Suppressor macrophage treated with lipopolysaccharide for 1 hour (primary cell): Measurements from ENCODE around the gene MMP15.
"Not testable (repeated sequence)": the region's sequence is repeated elsewhere in the genome, so short reads cannot be mapped to it uniquely, and the experiment has no call there.

Source experiments
- DNase-seq, 3 donors: peaks; one replicate each; pipeline ENCODE4 v3.0.0-alpha.2; 2020 to 2022

Gene MMP15

GRCh38 chr16:58087209-58087913, 61.8 kb downstream of the MMP15 start:
- no peak for DNase-seq

GRCh38 chr16:58088091-58088490, 62.5 kb downstream of the MMP15 start:
- DNase-seq, result no peak

- DNase-seq, result not testable (repeated sequence)
Observed at GRCh38 chr16:58090396-58090795, 64.8 kb downstream of the MMP15 start.

GRCh38 chr16:58094026-58094425, 68.5 kb downstream of the MMP15 start:
- no peak for DNase-seq

GRCh38 chr16:58094791-58095574, 69.4 kb downstream of the MMP15 start:
- DNase-seq, result no peak

- DNase-seq, result not testable (repeated sequence)
Observed at GRCh38 chr16:58095575-58095960, 70.0 kb downstream of the MMP15 start.

- DNase-seq, result no peak
Observed at GRCh38 chr16:58096249-58096648, 70.7 kb downstream of the MMP15 start.
